Hematopoietic multipotent progenitor cell treated with erythropoietin and hydrocortisone succinate and interleukin-3 and kit ligand, for 17 days (in vitro differentiated cells): ENCODE data around the gene BANF2.

Experiments used
- DNase-seq: peaks from one replicate; pipeline ENCODE4 v3.0.0-alpha.2; 2015; ENCODE audit warnings: low spot score

Gene BANF2

DNA sequence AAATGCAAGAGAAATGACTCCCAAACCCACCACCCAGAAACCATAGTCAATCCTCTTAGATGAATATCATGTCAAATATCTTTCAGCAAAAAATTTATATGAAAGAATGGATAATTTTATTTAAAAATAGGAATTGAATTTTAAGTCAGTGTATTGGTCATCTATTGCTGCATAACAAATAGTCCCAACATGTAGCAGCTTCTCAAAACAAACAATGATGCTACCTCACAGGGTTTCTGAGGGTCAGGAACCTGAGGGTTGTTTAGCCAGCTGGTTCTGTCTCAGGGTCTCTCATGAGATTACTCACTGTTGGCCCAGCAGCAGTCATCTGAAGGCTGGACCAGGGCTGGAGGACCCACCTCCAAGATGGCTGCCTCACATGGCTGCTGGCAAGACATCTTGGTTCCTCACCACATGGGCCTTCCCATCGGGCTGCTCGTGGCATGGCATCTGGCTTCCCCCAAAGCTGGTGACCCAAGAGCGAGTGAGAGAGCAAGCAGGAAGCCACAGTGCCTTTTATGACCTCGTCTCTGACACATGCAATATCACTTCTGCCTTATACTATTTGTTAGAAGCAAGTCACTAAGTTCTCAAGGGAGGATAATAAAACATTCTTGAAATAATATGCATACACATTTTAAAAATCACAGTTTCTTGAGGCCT is 36.3 kb downstream of the BANF2 start:
- DNase-seq = no peak

GRCh38 chr20:17738154-17738553 is 38.4 kb downstream of the BANF2 start:
- DNase-seq = no peak

- DNase-seq = no peak
Measured at GRCh38 chr20:17741220-17741619, 41.5 kb downstream of the BANF2 start.

GRCh38 chr20:17742731-17743130 is 43.0 kb downstream of the BANF2 start:
- no peak for DNase-seq

DNA sequence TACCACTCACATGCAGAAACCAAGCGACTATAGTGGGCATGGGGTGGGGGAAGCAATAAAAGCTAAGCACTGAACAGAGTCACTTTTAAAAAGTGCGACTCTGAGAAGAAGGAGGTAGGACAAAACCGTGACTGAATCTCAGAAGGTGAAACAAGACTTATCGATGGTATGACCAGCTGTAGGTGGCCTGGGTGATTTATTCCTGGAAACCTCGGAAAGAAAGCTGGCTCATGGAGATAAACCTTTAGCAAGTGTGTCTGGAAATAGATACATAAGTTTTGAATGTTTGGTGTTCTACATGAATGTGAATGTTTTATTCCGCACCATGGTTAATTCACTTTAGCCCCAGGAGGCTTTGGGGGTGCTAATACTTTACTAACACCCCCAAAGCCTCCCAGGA is 43.9 kb downstream of the BANF2 start:
- DNase-seq = no peak

GRCh38 chr20:17747431-17747846 is 47.7 kb downstream of the BANF2 start:
- DNase-seq = no peak

- no peak for DNase-seq
Measured at GRCh38 chr20:17748279-17748678, 48.5 kb downstream of the BANF2 start.

DNA sequence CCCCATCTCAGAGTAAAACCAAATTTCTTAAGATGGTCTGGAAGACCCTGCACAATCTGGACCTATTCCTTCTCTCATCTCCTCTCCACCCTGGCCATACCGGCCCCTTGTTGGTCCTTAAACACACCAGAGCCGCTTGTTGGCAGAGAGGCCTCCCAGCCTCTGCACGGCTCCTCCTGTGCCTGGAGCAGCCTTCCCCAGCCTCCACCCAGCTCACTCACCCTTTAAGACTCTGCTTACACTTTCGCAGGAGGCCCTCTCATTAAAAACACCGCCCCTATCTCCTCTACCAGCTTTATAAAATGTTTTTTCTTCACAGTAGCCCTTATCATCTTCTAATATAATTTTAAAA is 49.8 kb downstream of the BANF2 start:
- DNase-seq = no peak

DNA sequence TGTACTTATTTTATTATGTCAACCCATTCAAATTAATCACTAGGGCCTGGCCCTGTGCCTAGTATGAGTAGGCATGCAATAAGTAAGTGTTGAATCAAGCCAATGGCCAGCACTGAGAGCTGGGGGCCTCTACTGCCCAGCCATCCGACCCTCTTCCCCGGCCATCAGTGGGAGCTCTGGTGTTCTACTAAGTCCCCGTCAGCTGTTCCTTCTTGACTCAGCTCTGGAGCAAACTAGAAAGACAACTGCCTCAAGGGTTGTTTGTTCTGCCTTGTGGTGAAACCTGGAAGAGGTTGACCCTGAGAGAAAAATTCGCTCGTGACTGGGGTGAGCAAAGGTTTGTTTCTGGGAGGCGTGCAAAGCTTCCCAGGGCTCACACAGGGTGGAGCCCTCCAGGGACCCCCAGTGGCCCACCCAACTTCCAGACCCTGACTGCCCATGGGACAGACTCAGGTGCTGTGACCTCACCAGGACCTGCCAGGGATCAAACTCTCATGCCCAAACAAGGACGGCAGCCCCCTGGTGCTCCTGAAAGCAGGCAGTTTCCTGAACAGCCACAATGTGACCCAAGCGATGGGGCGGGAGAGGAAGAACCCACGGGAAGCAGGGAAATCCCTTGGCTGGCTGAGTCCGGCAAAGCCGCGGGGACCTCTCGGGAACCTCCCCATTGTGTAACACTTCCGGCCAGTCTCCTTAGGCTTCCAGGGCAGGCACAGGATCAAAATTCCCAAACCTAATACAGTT is 50.4 kb downstream of the BANF2 start:
- no peak for DNase-seq

- no peak for DNase-seq
Measured at GRCh38 chr20:17750722-17751045, 50.9 kb downstream of the BANF2 start.

DNA sequence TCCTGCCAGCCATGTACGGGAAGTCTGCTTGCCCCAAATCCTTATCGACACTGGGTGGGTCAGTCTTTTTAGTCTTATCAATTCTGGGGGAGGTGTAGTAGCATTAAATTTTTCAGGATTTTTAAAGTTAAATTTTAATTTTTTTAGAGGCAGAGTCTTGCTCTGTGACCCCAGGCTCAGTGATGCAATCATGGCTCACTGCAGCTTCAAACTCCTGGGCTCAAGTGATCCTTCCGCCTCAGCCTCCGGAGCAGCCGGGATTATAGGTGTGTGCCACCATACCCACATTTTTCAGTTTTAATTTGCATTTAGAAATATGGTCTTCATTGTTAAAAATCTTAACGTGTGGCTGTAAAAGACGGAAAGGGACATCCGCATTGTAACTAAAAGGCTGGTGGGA is 51.9 kb downstream of the BANF2 start:
- DNase-seq = no peak

- no peak for DNase-seq
Measured at GRCh38 chr20:17752459-17752858, 52.7 kb downstream of the BANF2 start.

DNA sequence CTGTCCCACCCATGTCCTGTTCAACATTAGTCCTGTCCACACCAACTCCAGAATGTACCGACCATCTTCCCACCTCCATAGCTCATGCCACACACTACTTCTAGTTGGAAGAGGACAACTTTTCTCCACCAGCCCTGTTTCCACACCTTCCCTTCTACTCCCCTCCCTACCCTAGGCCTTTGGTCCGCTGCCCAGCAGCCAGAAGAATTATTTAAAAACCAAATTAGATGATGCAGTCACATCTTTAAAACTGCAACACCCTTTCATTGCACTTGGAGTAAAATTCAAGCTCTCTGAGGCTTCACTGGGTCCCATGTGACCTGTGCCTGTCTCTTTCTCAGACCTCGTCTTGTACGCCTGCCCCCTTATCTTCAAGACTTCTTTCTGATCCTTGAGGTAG is 53.8 kb downstream of the BANF2 start:
- no peak for DNase-seq

DNA sequence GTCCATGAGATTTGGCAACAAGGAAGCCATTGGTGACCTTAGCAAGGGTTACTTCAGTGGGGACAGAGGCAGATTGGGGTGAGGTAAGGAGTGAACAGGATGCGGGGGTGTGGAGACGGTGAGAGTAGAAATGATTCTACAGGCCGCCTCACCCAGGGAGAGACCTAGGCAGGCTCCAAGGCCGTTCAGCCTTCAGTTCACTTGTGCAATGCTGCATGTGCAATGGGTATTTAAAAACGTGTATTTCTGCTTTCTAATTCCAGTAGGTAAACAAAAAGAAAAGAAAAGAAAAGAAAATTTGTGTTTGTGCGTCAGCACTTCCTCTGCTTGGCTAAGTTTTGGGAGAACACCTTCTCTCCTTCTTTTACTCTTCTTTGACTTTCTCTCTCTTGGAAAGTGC is 56.8 kb downstream of the BANF2 start:
- no peak for DNase-seq

GRCh38 chr20:17757496-17757895 is 57.7 kb downstream of the BANF2 start:
- no peak for DNase-seq

DNA sequence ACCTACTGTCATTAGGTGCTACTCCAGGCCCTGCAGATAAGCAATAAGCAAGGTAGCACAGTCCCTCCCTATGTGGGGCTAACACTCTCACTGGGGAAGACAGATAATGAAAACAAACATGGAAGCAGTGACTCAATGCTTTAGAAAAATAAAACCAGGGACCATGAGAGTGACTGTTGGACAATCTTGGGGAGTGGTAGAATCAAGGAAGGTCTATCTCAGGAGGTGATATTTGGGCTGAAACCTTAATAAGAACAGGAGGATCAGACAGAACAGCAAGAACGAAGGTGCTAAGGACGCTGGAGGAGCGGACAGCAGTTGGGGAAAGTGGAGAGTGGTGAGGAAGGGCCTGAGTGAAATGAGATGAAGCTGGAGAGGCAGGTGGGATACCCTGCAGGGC is 58.2 kb downstream of the BANF2 start:
- DNase-seq = no peak

DNA sequence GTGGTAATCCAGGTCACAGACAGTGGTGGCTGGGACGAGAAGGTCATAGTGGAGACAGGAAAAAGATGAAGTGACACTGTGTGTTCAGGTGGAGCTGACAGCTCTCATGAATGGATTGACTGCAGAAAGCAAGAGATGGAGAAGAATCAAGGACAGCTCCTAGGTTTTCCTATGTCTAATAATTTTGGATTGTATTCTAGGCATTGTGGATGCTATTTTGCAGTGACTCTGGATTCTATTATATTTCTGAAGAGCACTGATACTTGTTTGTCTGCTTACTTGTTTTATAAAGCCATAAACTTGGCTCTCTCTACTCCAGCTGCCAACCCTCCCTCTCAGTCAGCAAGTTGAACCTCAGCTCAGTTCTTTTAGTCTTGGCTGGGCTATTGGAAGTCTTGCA is 58.7 kb downstream of the BANF2 start:
- DNase-seq = no peak

GRCh38 chr20:17759449-17759848 is 59.7 kb downstream of the BANF2 start:
- no peak for DNase-seq

- DNase-seq = no peak
Measured at GRCh38 chr20:17761604-17762003, 61.8 kb downstream of the BANF2 start.

GRCh38 chr20:17762243-17762872 is 62.6 kb downstream of the BANF2 start:
- no peak for DNase-seq

DNA sequence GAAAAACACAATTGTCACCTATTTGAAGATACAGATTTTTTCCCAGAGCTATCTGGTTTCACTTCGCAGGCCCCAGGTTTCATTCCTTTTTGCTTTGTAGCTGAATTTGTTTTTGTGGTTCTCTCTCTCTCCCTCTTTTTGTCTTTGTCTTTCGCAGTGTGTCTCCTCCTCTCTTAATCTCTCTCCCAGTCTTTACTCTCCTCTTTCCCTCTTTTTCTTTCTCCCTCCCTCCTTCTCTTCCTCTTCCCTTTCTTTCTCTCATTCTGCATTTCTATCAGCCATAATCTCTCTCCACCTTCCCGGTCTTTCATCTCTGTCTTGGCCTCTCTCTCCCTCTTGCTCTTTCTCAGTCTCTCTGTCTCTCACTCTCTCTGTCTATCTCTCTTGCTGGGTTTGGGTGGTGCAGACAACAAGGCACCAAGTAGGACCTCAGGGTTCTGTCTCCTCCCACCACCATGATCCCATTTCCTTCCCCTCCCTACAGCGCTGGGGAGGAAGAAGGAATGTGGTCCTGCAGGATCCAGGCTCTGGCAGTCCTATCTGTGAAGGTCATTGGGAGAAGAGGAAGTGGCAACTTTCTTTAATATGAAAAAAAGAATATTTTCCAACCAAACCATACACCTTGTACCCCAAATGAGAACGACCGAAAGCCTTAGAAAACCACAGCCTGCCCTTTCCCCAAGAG is 63.2 kb downstream of the BANF2 start:
- DNase-seq = no peak

- no peak for DNase-seq
Measured at GRCh38 chr20:17765017-17765416, 65.3 kb downstream of the BANF2 start.

DNA sequence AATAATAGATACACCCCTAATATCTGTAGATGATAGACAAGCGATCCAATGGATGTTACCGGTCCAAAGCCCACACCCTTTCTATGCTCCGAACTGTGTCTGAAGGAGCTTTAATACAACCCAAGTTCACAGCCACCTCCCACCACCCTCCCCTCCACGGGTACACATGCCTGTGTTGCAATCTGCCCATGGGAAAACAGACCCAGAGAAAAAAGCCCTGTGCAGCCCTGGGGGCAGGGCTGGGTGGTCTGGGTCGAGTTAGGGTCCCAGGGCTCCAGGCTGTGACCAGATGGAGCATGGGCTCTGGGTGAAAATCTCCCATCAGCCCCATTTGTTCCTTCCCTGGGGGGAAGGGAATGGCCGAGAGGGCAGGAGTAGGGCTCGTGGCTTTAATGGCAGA is 65.8 kb downstream of the BANF2 start:
- no peak for DNase-seq
